Thyroid gland (tissue), 4 donors: ENCODE measurements around the gene CPNE9. TPM values are rescaled to one million over a fixed set of nuclear protein-coding genes. Genes with fewer than 3 reads are reported as not detected.

Experiments
- DNase-seq, 2 donors: peaks; one replicate each; pipeline ENCODE4 v3.0.0-alpha.2; 2019
- H3K27ac ChIP-seq, 3 donors: fragments of 200-600 bp; sonication (generic); 1 replicate in 2 of 3; 2 replicates in 1 of 3; pipeline ENCODE4 v1.5.1; 2016 to 2019; ENCODE audit warnings: mild to moderate bottlenecking in 1 of 3, moderate library complexity in 1 of 3
- H3K27me3 ChIP-seq: fragments of 200-600 bp; sonication (generic); one replicate; pipeline ENCODE4 v1.5.1; 2019
- H3K36me3 ChIP-seq, 2 donors: fragments of 200-600 bp; sonication (generic); one replicate each; pipeline ENCODE4 v1.5.1; 2016 to 2019
- H3K4me1 ChIP-seq, 2 donors: fragments of 200-600 bp; sonication (generic); one replicate each; pipeline ENCODE4 v1.5.1; 2017 to 2019
- H3K4me3 ChIP-seq, 3 donors: fragments of 200-600 bp; sonication (generic); replicated peaks in 1 of 3; 1 replicate in 2 of 3; 2 replicates in 1 of 3; pipeline ENCODE4 v1.5.1; 2016; ENCODE audit warnings: mild to moderate bottlenecking in 1 of 3
- H3K9me3 ChIP-seq: fragments of 200-600 bp; sonication (generic); one replicate; pipeline ENCODE4 v1.5.1; 2017
- POLR2A ChIP-seq, 2 donors: fragments of 450-650 bp; IDR thresholded peaks; one replicate each; pipeline ENCODE4 v1.6.1; 2017; ENCODE audit warnings: antibody characterized with exemption in 2 of 2, mild to moderate bottlenecking in 2 of 2, moderate library complexity in 1 of 2
- WGBS, 2 donors: methylation state at CpG; one replicate each; pipeline ENCODE4 v1.1.5; 2017; 5-methylcytosine and 5-hydroxymethylcytosine counted together
- intact Hi-C: fragments of 100-400 bp; cut with DNase I; formaldehyde crosslinking; loops from one replicate; pipeline ENCODE4 v1.15.1; 2023
- total RNA-seq, 4 donors: library from RNA; depleted of rRNA; stranded (reverse); fragments of >200 nt; gene quantifications; one replicate each; pipeline ENCODE4 v1.2.3, GENCODE V29; 2016
- TF ChIP-seq, protein P1 (sequence below), 6 experiments: fragments of 200-600 bp in 3 of 6; fragments of 450-650 bp in 3 of 6; sonication (generic) in 3 of 6; IDR thresholded peaks; one replicate each; pipeline ENCODE4 v1.5.1; 2016 to 2019; ENCODE audit warnings: antibody characterized with exemption in 6 of 6, mild to moderate bottlenecking in 2 of 6, inconsistent platforms in 1 of 6, moderate library complexity in 1 of 6

Gene CPNE9
- total RNA-seq, 4 donors from 2014 or later: not detected

DNA sequence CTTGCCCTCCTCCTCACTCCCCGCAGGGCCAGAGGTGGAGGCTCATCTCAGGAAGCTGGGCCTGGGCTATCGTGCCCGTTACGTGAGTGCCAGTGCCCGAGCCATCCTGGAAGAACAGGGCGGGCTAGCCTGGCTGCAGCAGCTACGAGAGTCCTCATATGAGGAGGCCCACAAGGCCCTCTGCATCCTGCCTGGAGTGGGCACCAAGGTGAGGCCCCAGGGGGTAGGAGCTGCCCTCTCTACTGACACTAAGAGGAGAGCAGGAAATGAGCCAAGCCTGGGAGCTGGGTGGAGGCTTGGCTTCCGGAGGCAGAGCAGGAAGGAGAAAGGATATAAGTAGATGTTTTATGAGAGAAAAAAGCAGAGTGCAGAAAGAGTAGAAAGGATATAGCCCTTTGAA, 51.0 kb downstream of the CPNE9 start:
- Histone ChIP-seq H3K36me3 (peaks cover 28 to 34% of the 10 kb centered on the region in 2 donors), H3K27ac (peak overlapping the region in 1 of 3 donors; percentile 40), H3K27me3 (no peaks in the 10 kb centered on the region), H3K4me3 (no peak overlapping the region), H3K4me1 (peaks cover 9 to 23% of the 10 kb centered on the region in 2 donors), H3K9me3 (no peaks in the 10 kb centered on the region)
- 50 to 72% methylated on average over 6 to 8 of the region's 8 CpGs for WGBS, 2 donors
- intact Hi-C loops: no loop called here
- no peak for DNase-seq
- TF ChIP-seq POLR2A (IDR thresholded peaks at IDR 0.05): no peak
- TF ChIP-seq, protein P1, sequence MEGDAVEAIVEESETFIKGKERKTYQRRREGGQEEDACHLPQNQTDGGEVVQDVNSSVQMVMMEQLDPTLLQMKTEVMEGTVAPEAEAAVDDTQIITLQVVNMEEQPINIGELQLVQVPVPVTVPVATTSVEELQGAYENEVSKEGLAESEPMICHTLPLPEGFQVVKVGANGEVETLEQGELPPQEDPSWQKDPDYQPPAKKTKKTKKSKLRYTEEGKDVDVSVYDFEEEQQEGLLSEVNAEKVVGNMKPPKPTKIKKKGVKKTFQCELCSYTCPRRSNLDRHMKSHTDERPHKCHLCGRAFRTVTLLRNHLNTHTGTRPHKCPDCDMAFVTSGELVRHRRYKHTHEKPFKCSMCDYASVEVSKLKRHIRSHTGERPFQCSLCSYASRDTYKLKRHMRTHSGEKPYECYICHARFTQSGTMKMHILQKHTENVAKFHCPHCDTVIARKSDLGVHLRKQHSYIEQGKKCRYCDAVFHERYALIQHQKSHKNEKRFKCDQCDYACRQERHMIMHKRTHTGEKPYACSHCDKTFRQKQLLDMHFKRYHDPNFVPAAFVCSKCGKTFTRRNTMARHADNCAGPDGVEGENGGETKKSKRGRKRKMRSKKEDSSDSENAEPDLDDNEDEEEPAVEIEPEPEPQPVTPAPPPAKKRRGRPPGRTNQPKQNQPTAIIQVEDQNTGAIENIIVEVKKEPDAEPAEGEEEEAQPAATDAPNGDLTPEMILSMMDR (IDR thresholded peaks at IDR 0.05): no peak

DNA sequence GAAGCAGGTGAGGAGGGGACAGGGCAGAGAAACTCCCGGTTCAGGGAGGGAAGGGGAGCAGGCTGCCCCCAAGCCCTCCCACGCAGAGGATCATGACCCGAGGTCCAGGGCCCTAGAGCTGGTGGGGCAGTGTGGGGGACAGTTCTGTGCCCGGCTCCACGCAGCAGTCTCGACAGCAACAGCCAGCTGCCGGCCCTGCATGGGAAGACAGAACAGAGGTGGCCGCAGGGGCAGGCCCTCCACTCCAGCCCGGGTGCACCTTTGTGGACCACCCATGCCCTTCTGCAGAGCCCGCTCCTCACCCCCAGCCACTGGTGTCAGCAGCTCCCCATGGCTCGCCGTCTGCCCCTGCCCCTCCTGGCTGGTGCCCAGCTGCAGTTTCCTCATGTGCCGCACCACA, 53.8 kb downstream of the CPNE9 start:
- Histone ChIP-seq H3K4me3 (no peak overlapping the region), H3K27ac (no peak overlapping the region), H3K36me3 (peaks cover 28 to 37% of the 10 kb centered on the region in 2 donors), H3K9me3 (no peaks in the 10 kb centered on the region), H3K27me3 (no peaks in the 10 kb centered on the region), H3K4me1 (peaks cover 0 to 7% of the 10 kb centered on the region in 2 donors)
- WGBS, 2 donors: 93% methylated on average over 11 of the region's 13 CpGs
- intact Hi-C loops: no loop called here
- DNase-seq: no peak
- TF ChIP-seq, protein P1 (IDR thresholded peaks at IDR 0.05): no peak
- no peak for TF ChIP-seq POLR2A (IDR thresholded peaks at IDR 0.05)

DNA sequence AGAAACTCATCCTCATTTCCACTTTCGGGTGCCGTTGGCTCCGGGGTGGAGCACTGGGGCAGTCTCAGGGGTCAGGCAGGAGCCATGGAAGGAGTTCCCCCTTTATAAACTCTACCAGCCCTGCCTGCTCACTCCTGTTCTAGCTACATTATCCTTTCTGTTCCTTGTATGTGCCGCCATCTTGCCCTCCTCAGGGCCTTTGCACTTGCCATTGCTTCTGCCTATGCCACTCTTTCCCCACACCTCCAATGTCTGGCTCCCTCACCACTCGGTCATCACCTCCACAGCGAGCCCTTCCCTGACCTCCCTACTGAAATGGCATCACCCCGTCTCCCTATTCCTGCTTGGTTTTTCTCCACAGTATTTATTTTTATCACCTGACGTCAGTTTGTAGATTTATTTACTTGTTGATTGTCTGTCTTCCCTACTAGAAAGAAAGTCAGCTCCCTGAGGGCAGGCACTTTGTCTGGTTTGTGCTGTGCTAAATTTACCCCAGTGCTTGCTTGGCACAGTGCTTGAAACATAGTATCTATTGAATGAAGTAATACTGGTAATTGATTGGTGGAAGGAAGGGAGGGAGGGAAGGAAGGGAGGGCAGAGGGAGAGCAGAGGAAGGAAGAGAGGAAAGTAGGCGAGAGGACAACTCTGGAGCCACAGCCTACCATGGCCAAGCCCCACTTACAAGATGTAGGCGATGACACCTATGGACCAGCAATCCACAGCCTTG, 57.3 kb downstream of the CPNE9 start:
- Histone ChIP-seq H3K9me3 (no peaks in the 10 kb centered on the region), H3K27ac (no peak overlapping the region), H3K27me3 (no peaks in the 10 kb centered on the region), H3K4me3 (no peak overlapping the region), H3K4me1 (peaks cover 0 to 5% of the 10 kb centered on the region in 2 donors), H3K36me3 (peaks cover 21 to 34% of the 10 kb centered on the region in 2 donors)
- no peak for DNase-seq
- intact Hi-C loops: no loop called here
- no peak for TF ChIP-seq POLR2A (IDR thresholded peaks at IDR 0.05)
- 95 to 96% methylated on average over 10 of the region's 10 CpGs for WGBS, 2 donors

DNA sequence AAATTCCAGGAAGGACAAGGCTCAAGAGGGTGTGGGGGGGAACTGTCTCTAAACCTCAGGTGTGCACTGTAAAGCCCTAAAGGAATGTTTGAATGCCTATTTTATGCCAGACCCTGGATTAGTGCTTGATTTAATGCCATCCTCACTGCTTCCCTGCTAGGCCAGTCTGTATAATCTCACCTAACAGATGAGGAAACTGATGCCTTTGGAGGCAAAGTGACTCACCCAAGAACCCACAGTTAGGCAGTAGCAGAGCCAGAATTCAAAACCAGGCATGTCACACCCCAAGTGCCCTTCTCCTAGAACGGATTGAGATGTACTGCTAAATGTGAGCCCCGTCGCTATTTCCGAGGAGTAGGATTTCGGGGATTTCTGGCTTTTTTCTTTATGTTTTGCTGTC, 58.3 kb downstream of the CPNE9 start:
- intact Hi-C loops: no loop called here
- WGBS, 2 donors: 94 to 98% methylated on average over 5 of the region's 5 CpGs
- H3K27ac ChIP-seq: no peak overlapping the region
- H3K36me3 ChIP-seq: peaks cover 17 to 27% of the 10 kb centered on the region in 2 donors
- TF ChIP-seq, protein P1 (IDR thresholded peaks at IDR 0.05): no peak
- TF ChIP-seq POLR2A (IDR thresholded peaks at IDR 0.05): no peak
- no peaks in the 10 kb centered on the region for H3K9me3 ChIP-seq
- H3K4me1 ChIP-seq: peaks cover 4 to 11% of the 10 kb centered on the region in 2 donors
- no peak for DNase-seq
- H3K27me3 ChIP-seq: no peaks in the 10 kb centered on the region
- H3K4me3 ChIP-seq: no peak overlapping the region

DNA sequence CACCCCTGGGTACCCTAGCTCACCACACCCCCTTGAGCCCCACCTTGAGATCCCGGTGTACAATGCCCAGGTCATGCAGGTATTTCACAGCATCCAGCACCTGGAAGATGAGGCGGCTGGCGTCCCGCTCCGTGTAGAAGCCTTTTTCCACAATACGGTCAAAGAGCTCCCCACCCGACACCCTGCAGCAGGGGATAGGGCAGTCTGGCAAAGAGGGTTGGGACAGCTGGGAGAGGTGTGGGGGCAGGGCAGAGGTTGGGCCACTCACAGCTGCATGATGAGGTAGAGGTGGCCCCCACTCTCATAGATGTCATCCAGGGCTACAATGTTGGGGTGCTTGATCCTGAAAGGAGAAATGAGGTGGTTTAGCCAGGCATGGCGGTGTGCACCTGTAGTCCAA, 59.2 kb downstream of the CPNE9 start:
- Histone ChIP-seq H3K9me3 (no peaks in the 10 kb centered on the region), H3K27me3 (no peaks in the 10 kb centered on the region), H3K4me3 (no peak overlapping the region), H3K4me1 (peaks cover 6 to 19% of the 10 kb centered on the region in 2 donors), H3K27ac (no peak overlapping the region), H3K36me3 (peaks cover 10 to 18% of the 10 kb centered on the region in 2 donors)
- 89 to 90% methylated on average over 7 to 8 of the region's 8 CpGs for WGBS, 2 donors
- DNase-seq: no peak
- intact Hi-C loops: no loop called here
- TF ChIP-seq POLR2A (IDR thresholded peaks at IDR 0.05): no peak
- TF ChIP-seq, protein P1 (IDR thresholded peaks at IDR 0.05): no peak
